Activated T-helper 9 cell treated with anti-CD3 and anti-CD28 coated beads, Interleukin-2, amount 50 U/mL, for 16 hours (primary cell): ENCODE data around the gene FGF11.

Experiments used
- DNase-seq: peaks from one replicate; pipeline ENCODE4 v3.0.0-alpha.2; 2020; ENCODE audit warnings: low read depth

The FGF11 gene

DNA sequence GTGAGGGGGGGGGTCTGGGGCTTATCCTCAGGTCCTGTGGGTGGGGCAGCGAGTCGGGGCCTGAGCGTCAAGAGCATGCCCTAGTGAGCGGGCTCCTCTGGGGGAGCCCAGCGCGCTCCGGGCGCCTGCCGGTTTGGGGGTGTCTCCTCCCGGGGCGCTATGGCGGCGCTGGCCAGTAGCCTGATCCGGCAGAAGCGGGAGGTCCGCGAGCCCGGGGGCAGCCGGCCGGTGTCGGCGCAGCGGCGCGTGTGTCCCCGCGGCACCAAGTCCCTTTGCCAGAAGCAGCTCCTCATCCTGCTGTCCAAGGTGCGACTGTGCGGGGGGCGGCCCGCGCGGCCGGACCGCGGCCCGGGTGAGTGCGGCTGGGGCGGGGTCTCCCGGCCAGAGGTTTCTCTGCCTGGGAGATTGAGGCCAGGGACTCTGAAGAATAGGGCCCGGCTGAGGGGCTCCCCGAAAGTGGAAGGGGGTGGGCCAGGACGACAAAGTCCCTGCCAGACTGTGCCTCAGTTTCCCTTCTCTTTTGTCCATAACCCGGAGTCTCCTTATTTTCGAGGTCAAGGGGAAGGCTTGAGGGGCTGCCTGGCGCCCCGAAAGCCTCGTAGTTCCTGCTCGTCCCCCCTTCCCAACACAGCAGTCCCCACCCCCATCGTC is at the start of gene FGF11:
TSS of gene FGF11 (plus strand) at position 51 of the 651 bp plus-strand sequence. CDS start at position 160, 109 bp downstream.
- no peak for DNase-seq

DNA sequence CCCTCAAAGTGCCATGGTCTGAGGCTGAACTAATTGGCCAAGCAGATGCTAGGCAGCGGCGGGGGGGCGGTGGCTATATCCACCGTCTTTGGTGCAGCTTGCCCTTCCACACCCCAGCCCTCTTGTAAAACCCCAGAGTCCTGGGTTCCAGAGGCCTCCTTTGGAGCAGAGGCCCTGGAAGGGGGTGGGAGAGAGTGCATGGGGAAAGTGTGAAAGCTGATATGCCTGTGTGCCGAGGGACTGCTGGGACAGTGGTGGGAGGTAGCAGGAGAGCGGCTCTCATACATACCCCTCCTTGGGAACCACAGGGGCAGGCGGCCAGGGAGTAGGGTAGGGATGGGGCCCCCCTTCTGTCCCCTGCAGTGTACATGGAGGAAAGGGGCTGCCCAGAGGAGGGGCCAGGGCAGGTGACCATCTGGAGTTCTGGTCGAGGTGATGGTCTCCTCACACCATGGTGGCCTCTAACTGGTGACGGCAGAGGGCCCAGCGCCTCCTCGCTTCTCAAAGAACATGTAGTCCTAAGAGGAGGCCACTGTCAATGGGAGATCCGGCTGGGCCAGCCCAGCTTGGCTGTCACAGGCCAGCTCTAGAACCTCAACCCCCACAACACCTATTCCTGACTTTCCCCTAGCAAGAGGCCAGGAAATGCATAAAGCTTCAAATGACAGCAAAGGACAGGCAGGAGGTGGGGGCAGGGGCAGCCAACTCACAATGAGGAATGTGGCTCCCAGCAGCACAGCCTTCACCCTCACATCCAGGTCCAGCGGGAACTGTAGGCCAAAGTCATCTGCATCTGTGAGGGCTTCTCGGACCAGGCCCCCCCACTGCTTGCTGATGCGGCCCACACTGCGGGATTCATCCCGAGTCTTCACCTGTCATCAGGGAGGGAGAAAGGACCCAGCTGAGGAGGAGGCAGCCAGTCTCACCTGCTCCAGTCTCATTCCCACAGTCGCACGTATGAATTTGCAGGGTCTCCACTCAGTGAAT is 49.1 kb upstream of the FGF11 start:
- no peak for DNase-seq

DNA sequence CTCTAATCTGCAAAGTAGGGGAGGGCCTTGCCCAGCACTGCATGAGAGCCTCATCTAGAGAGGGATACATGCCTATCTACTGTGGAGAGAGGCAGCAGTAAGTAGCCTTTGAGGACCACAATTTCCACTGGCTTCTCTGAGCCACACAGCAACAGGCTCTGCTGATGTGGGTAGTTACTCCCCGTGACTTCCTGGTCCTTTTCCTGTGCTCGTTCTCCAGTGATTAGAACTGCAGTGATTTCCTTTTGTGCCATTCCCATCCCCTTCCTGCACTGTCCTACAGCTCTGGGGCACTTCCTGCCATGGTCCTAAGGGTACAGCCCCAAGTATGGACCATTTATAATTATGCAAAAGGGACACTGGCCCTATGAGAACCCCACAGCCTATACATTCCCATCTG is 48.0 kb upstream of the FGF11 start:
- DNase-seq = no peak

DNA sequence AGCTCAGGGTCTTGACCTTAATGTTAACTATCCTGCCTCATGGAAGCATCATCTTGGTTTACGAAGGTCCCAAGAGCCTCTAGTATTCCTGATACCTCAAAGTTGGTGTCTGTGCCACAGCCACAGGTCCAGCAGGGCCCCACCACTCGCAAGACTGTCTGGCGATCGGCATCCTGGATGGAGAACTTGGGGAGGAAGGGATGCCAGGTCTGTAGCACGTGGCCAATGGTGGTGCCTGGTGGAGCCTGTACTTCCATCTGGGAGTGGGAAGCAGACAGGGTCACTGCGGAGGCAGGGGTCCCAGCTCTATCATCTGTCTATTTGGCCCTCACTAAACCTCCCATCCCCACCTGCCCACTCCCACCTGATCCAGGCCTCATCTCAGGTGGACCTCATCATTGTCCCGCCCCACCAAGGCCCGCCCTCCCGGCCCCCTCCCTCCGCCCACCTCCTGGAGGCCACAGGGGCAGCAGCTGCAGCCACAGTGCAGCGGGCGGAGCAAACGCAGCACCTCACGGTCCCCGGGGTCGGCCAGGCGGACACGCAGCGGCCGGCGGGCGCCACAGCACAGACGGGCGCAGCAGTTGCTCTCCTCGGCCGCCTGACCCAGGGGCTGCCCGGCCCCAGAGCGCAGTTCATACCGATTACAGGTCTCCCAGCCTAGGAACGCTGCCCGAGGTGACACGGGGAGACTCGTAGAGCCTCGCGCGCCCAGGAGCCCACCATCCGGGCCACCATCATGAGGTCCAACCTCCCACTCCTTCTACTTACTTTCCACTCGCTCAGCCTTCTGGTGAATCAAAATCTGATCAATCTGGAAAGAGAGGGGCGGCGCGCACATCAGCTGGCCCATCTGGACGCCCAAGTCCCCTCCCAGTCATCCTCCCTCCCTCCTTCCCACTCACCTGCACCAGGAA is 46.4 kb upstream of the FGF11 start:
- DNase-seq = no peak

DNA sequence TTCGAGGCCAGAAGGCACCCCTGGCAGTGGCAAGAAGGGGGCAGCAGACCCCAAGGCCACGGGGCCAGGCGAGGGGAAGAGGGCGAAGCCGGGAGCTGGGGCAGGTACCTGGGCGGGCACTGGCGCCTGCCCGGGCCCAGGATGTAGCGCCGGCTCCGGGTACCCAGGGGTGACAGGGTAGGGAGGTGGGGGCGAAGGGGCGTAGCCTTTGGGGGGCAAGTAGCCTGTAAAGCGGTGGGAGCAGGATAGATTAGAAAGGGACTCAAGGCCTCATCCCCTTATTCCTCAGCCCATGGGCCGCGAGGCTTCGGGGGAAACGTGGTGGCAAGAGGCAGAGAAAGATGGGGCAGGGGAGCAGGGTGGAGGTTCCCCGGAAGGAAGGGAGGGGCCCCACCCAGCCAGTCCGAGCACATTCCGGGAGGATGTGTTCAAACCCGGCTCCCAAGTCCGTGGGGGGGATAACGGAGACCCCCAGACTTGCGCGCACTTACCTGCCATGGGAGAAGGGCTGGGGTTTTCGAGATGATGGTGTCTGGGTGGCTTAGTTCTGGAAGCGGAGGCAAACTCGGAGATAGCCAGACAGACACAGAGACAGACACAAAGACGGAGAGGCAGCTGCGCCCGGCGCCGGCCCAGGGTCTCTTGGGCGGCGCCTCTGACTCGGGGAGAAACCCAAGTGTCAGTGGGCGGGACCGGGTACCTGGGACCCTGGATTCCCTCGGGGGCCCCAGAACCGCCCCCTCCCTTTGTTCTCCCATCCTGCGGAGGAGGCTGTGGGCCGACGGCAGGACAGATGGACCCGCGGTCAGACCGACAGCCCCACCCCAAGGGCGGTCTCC is 45.5 kb upstream of the FGF11 start:
- DNase-seq = peak; percentile 45

DNA sequence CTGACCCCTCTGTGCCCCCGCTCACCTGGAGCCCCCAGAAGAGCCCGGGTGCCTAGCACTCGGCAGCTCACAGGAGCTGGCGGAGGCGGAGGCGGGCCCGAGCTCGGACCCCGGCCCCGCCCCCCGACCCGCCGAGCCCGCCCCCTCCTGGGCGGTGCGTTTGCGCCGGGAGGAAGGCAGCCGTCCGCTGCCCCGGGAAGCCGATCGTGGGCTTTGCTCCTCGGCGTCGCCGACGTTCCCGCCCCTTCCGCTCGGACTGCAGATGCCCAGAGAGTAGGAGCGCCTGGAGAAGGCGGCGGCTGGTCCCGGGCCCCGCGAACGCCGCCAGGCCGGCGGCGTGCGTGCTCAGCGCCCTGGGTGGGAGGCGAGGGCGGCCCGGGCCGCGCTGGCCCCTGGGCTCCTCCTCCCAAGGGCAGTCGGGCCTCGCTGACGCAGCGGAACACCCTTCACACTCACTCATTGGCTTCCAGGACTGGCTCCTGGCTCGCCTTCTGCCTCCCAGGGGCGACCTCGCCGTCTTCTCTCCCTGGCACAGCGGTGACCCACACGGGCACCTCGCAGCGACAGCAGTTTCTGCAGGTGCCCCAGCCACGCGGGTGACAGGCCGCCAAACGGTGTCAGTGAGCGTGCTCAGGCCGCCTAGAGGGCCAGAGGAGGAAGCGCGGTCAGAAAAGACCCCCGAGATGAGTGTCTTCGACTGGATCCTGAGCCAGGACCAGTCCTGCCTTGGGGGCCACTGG is 44.7 kb upstream of the FGF11 start, which contains the start of gene PLSCR3:
TSS of gene PLSCR3 (minus strand) at position 74 of the 740 bp plus-strand sequence. CDS start 415 bp downstream, outside the sequence.
- peak; percentile 74 for DNase-seq

DNA sequence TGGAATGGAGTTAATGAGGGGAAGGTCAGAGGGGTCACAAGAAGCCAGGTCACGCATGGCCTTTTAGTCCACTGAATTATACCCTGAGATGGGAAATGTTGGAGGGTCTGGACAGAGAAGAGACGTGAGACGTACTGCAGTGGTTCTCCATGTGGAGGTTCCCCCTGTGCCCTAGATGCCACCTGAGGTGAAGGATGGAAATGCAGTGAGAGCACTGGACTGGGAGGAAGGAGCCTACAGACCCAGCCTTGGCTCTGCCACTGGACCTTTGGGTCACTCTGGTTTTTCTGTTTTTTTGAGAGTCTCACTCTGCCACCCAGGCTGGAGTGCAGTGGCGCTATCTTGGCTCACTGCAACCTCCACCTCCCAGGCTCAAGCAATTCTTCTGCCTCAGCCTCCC is 43.2 kb upstream of the FGF11 start:
- no peak for DNase-seq

DNA sequence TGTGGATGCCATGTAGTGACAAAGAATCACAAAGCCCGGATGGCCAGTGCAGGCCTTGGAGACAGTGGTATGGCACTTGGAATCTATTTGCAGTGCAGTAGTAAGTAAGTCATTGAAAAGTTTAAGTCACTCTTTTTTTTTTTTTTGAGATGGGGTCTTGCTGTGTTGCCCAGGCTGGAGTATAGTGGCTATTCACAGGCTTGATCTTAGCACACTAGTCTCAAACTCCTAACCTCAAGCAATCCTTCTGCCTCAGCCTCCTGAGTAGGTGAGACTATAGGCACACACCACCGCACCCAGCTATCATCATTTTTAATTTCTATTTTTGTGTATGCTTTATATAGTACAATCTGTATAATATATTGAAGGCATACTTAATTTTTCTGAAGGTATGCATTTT is 40.7 kb upstream of the FGF11 start:
- no peak for DNase-seq

DNA sequence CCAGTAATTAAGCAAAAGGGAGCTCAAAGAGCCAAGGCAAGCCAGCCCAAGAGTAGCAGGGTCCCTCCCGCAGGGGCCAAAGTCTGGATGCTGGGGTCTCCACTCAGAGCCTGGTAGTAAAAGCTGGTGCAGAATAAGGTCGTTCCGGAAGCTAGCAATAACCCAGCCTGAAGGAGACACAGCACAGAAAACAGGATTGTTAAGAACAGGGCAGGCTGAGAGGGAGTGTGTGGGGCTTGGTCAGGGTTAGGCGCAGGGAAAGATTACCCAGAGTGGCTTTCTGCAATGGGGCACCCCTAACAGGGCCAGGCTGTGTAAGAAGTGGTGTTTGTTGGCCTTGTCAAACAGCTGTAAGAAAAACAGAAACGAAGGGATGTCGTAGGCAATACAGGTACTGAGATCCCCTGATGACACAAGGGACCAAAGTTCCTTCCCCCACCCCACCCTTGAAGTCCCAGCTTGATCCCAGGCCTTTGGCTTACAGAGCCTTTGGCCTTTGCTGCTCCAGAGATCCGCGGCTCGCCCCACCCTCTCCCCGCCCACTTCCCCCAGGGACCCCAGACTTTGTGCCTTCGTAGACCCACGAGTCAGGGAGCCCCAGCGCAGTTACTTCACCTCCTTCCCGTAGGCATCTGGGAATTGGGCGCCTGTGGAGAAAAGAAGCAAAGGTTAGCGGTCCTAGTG is 36.1 kb upstream of the FGF11 start:
- no peak for DNase-seq

DNA sequence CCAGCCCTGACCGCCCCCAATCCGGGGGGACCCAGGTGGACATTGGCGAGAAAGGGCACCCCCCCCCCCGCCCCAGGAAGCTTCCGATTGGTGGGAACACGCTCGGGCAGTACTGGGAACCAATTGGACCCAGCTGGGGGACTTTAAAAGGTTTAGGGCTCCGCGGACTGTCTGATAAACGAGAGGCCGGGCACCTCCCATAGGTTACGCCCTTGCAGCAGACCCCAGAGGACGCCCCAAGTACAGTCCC is 35.7 kb upstream of the FGF11 start:
- DNase-seq = no peak

DNA sequence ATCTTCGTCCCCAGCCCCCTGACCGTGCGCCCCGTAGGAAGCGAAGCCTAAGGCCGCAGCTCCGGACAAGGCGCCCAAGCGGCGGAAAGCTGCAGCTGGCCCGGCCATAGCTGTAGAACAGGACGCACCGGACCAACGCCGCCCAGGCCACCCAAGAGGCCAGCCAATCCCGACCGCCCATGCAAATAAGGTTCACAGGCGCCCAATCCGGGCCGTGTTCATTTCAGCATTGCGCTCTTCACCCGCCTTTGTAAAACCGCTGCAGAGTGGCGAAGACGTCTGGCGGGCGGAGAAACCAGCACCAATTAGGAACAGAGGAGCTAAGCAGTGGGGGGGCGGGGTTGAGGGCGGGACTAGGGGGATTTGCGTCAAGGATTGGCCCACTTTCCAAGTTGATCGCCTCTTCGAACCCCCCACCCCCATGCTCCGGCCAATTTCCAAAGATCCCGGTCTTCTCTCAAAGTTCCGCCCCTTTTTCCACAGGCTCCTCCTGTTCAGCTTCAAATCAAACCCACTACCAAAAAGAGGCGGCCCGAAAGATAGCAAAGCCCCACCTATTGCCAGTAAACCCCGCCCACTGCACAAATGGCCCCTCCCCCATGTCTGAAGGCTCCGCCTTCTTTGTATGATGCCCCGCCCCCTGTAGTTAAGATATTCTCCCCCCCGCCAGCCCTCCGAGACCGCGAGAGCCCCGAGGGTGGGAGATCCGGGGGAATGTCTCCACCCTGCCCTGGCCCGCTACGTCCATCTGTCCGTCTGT is 35.2 kb upstream of the FGF11 start, which contains the start of gene TMEM256:
TSS of gene TMEM256 (minus strand) at position 121 of the 760 bp plus-strand sequence. CDS start at position 108, 13 bp downstream.
- peak; percentile 92 for DNase-seq

DNA sequence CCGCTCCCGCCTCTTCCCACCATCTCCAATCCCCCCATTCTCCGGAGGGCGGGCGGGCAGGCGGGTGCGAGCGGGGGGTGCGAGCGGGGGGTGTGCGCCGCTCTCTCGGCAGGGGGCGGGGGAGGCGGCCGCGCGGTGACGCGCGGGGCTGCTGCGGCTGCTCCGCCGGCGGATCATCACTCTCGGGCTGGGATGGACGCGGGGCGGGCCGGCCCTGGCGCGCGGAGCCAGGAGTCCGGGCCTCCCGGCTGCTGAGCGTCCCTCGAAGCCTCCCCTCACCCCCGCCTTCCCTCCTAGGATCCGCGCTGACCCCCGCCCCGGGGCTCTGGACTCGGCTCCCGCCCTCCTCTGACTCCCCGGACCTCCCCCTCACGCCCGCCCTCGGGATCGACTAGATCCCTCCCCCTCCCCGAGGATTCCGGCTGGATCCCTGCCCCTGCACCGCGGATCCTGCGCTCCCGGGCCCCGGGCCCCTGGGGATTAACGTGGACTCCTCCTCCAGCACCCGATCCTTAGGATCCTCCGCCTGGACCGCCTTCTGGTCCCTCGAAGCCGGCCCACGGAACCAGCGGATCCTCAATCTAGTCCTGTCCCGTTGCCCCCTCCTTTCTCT is 34.5 kb upstream of the FGF11 start:
- DNase-seq = peak; percentile 61

DNA sequence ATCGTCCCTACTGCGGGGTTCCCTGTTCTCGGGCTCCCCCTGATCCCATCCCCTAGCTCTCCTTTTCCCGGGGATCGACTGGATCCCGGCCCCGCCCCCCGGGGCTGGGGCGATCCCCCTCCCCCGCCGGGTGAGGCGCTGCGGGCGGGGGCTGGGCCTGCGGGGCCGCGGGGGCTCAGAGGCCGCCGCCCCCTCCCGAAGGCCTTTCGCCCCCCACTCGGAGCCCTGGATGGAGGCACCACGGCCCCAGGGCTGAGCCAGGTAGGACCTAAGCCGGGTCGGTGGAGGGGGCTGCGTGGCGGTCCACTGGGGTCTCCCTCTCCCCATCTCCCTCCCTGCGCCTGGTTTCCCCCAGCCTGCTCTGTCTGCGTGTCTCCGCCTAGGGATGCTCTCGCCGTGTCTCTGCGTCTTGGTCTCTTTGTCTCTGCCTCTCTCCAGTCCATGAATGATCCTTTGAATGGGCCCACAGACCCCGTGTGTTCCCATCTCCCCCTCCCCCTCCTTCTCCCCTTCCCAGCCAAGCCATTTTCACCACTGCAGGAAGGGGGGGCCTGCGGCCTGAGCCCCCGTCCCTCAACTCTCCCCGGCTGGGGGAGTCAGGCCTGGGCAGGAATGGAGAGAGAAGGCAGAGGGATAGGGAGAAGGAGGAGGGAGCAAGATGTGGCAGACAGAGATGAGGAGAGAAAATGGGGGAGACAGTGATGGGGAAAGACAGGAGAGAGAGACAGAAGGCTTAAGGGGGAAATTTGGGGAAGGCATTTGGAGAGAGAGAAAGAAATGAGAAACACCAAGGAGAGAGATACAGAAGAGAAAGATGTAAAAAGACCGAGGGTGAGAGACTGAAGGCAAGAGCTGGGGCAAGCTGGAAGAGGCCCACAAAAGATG is 33.7 kb upstream of the FGF11 start:
- no peak for DNase-seq

DNA sequence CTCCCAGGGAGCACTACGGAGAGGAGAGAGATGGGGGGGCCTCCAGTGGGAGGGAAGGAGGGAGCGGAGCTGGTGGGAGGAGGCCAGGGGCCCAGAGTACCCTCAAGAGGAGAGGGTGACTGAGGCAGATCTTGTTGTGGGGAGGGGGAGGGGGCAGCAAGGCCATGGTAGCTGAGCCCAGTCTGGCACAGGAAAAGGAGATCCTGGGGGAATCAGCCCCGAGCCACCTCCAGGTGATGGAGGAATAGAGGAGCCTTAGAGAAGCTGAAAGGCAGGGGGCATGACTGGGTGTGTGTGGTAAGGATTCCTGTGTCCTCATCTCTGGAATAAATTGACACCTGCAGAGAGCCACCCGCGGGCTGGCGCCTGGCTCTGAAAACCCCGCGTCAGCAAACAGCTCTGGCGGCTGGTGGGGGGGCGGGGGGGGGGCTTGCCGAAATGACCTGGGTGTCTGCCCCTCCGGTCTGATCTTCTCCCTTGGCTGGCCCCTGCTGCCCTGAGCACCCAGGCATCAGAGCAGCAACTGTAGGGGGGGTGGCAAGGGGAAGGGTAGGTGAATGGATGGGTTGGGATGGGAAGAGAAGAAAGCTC is 33.0 kb upstream of the FGF11 start:
- no peak for DNase-seq

DNA sequence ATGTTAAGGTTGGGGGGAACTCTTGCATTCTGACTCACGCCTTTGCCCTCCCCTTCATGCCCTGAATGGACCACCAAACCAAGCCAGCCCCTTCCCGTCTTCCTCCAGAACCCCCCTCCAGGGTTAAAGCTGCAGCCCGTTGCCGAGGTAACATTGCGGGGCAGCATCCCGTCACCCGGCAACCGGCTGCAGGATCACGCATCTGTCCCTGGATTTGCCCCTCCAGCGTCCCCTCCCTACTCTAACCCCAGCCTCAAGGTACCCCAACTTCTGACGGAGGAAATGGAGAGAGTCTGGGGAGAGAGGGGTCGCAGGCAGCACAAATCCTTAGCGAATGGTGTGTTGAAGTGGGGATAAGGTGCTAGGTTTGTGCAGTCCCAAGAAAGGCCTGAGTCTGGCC is 32.2 kb upstream of the FGF11 start:
- no peak for DNase-seq

DNA sequence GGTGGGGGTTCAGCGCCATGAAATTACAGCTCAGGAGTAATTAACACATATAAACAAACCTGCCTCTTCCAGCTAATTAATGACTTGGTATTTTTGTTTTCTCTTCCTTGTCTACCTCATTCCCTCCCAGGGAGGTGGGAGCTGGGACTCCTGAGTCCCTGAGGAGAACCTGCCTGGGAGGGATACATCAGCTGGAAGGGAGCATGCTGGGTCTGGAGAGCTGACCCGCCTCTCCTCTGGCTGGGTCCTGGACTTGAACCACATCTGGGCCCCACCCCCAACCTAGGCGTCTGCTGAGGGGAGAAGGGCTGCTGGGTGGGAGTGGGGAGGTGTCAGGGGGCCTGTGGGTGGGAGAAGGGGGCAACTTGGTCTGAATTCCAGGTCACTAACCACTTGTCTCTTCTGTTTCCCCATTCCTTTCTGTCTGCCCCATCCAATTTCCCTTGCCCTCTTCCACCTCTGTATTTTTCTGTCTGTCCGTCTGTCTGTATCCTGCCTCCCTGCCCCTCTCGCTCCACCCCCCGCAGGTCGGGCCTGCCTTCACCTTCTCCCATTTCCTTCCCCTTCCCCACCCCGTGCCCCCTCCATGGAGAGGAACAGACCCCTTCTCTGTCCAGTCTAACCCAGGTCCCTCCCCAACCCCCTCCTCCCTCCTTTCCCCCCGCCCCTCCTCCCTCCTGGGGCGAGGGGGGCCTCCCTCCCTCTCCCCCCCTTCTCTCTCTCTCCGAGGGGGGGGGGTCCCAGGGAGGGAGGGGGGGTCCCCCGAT is 31.6 kb upstream of the FGF11 start, which contains the start of gene NLGN2:
TSS of gene NLGN2 (plus strand) at position 361 of the 767 bp plus-strand sequence. CDS start 411 bp downstream, outside the sequence.
- DNase-seq = no peak
